Naive thymus-derived CD4-positive, alpha-beta T cell (primary cell): ENCODE data around the gene ATP2B2. TPM values are rescaled to one million over a fixed set of nuclear protein-coding genes. Genes with fewer than 3 reads are reported as not detected.

ENCODE experiments used
- ATAC-seq: fragments of 150-1000 bp; cut with Tn5 transposase; 2 replicates; pipeline ENCODE4 v1.10.0; 2021; ENCODE audit warnings: mild to moderate bottlenecking, moderate library complexity
- CTCF ChIA-PET: fragments of 350-600 bp; sonication (Branson Sonifier 250); formaldehyde crosslinking; loops from one replicate; lab custom pipeline; 2021; ENCODE audit warnings: antibody characterized with exemption; lab: Charles Lee
- POLR2A ChIA-PET: fragments of 350-600 bp; sonication (Branson Sonifier 250); formaldehyde crosslinking; loops from one replicate; lab custom pipeline; 2021; ENCODE audit warnings: antibody characterized with exemption, inconsistent platforms; lab: Charles Lee
- DNase-seq, 9 donors: peaks; one replicate each; pipeline versions ENCODE4 v3.0.0 to v3.0.0-alpha.2; 2020 to 2022; ENCODE audit warnings: mixed read lengths in 1 of 9
- H3K27ac ChIP-seq: one replicate; pipeline ENCODE4 v1.7.0; 2013; ENCODE audit warnings: mild to moderate bottlenecking, low read depth, low read length, moderate library complexity
- H3K27me3 ChIP-seq, 2 donors: one replicate each; pipeline ENCODE4 v1.7.0; 2013; ENCODE audit warnings: low read length in 2 of 2, mild to moderate bottlenecking in 2 of 2, moderate library complexity in 2 of 2; ENCODE audit not compliant: control insufficient read depth in 2 of 2, insufficient read depth in 2 of 2
- H3K36me3 ChIP-seq, 3 experiments: 1 replicate in 2 of 3; 2 replicates in 1 of 3; pipeline ENCODE4 v1.7.0; 2013; ENCODE audit warnings: low read length in 3 of 3, mild to moderate bottlenecking in 3 of 3, moderate library complexity in 1 of 3; ENCODE audit not compliant: insufficient read depth in 3 of 3, control insufficient read depth in 2 of 3
- H3K4me1 ChIP-seq, 2 donors: one replicate each; pipeline ENCODE4 v1.7.0; 2013; ENCODE audit warnings: low read length in 2 of 2, mild to moderate bottlenecking in 2 of 2, moderate library complexity in 1 of 2; ENCODE audit not compliant: control insufficient read depth in 2 of 2, insufficient read depth in 2 of 2
- H3K4me3 ChIP-seq: 2 replicates; pipeline ENCODE4 v1.7.0; 2013; ENCODE audit warnings: mild to moderate bottlenecking, low read length
- H3K9me3 ChIP-seq, 3 experiments: 1 replicate in 2 of 3; 2 replicates in 1 of 3; pipeline ENCODE4 v1.7.0; 2013; ENCODE audit warnings: low read length in 3 of 3; ENCODE audit not compliant: control insufficient read depth in 2 of 3
- H3K27ac Mint-ChIP-seq, 9 donors: one replicate each; pipeline ENCODE4 v1.8.0; 2020 to 2022; ENCODE audit warnings: mixed read lengths in 9 of 9, mild to moderate bottlenecking in 8 of 9, moderate library complexity in 5 of 9, inconsistent platforms in 2 of 9
- H3K27me3 Mint-ChIP-seq, 5 donors: one replicate each; pipeline ENCODE4 v1.8.0; 2021 to 2022; ENCODE audit warnings: mixed read lengths in 5 of 5, mild to moderate bottlenecking in 1 of 5
- H3K36me3 Mint-ChIP-seq, 5 donors: one replicate each; pipeline ENCODE4 v1.8.0; 2020 to 2022; ENCODE audit warnings: mixed read lengths in 5 of 5, mild to moderate bottlenecking in 3 of 5, inconsistent platforms in 1 of 5
- H3K4me1 Mint-ChIP-seq, 7 donors: one replicate each; pipeline ENCODE4 v1.8.0; 2020 to 2022; ENCODE audit warnings: mixed read lengths in 7 of 7, mild to moderate bottlenecking in 3 of 7, inconsistent platforms in 1 of 7
- H3K4me3 Mint-ChIP-seq, 10 donors: one replicate each; pipeline ENCODE4 v1.8.0; 2020 to 2022; ENCODE audit warnings: mild to moderate bottlenecking in 10 of 10, mixed read lengths in 10 of 10, moderate library complexity in 6 of 10, inconsistent platforms in 2 of 10
- H3K9me3 Mint-ChIP-seq, 11 donors: one replicate each; pipeline ENCODE4 v1.8.0; 2020 to 2022; ENCODE audit warnings: mixed read lengths in 11 of 11, mild to moderate bottlenecking in 4 of 11, inconsistent platforms in 1 of 11, moderate library complexity in 1 of 11
- intact Hi-C, 2 donors: fragments of 100-400 bp; cut with micrococcal nuclease; formaldehyde crosslinking; loops; one replicate each; pipeline ENCODE4 v1.15.1; 2023
- polyA plus RNA-seq, 2 donors: library from polyadenylated mRNA; unstranded; fragments of 300-500 nt; fragmentation: Illumina TruSeq; gene quantifications; one replicate each; pipeline ENCODE4 v1.2.3, GENCODE V29; 2021
- total RNA-seq, 6 experiments: library from RNA in 5 of 6; stranded (reverse) in 5 of 6; gene quantifications; 1 replicate in 5 of 6; 2 replicates in 1 of 6; pipeline ENCODE4 v1.2.3 and lab custom pipeline; 2021 to 2026

The ATP2B2 gene
- total and polyA plus RNA-seq, 7 experiments from 2014 or later: not detected

DNA sequence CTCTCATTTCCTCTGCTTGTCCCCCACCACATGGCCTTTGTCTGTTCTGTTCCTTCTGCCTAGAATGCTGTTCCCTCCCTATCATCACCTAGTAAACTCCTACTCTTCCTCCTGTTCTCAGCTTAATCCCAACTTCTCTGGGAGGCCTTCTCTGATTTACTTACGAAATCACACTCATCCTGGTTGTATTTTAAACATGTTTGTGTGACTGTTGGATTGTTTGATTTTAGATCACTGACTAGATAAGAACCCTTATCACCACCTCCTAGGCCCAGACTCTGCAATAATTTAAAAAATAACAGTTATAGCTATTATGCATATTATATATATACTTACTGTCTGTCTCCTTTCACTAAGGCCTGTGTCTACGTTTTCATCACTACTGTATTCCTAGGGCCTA, 26.1 kb downstream of the ATP2B2 start:
- DNase-seq (no peak), ATAC-seq (no peak)
- no peaks in the 10 kb centered on the region for H3K27me3 ChIP-seq
- no peaks in the 10 kb centered on the region for H3K36me3 ChIP-seq
- ChIA-PET POLR2A (no interaction called here), CTCF (no interaction called here)
- H3K27me3 Mint-ChIP-seq: peaks cover 0 to 2% (median 0%) of the 10 kb centered on the region in 5 donors
- H3K4me3 ChIP-seq: no peak overlapping the region
- H3K27ac ChIP-seq: no peak overlapping the region
- intact Hi-C loops: no loop called here
- peaks cover 0 to 6% (median 0%) of the 10 kb centered on the region in 5 donors for H3K36me3 Mint-ChIP-seq
- no peak overlapping the region for H3K27ac Mint-ChIP-seq
- H3K9me3 Mint-ChIP-seq: peaks cover 0 to 11% (median 4%) of the 10 kb centered on the region in 11 donors
- H3K4me3 Mint-ChIP-seq: no peak overlapping the region
- H3K4me1 Mint-ChIP-seq: no peaks in the 10 kb centered on the region
- H3K9me3 ChIP-seq: no peaks in the 10 kb centered on the region
- H3K4me1 ChIP-seq: no peaks in the 10 kb centered on the region

DNA sequence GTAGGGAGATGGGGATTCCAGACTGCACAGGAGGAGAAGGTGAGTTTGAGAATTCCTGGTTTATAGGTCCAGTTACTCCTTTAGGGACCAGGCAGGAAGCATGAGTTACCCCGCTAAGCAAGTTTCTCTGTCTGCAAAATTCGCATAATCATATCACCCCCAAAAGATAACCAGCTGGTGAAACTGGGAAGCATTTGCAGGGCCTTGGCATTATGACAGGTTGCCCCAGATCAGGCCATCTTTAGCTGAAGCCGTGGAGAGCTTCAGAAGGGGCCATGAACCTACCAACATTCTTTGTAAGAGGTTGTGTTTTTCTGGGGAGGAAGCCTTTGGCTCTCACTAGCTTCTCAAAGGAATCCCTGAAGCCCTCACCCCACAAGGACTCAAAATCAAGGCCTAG, 29.4 kb downstream of the ATP2B2 start:
- H3K36me3 ChIP-seq: no peaks in the 10 kb centered on the region
- ATAC-seq (no peak), DNase-seq (no peak)
- no peaks in the 10 kb centered on the region for H3K9me3 ChIP-seq
- no peak overlapping the region for H3K4me3 ChIP-seq
- intact Hi-C loops: no loop called here
- H3K27me3 ChIP-seq: no peaks in the 10 kb centered on the region
- Mint-ChIP-seq H3K9me3 (peaks cover 0 to 11% (median 5%) of the 10 kb centered on the region in 11 donors), H3K4me3 (no peak overlapping the region), H3K27ac (no peak overlapping the region), H3K36me3 (peaks cover 0 to 6% (median 0%) of the 10 kb centered on the region in 5 donors), H3K4me1 (peaks cover 0 to 5% (median 0%) of the 10 kb centered on the region in 7 donors), H3K27me3 (peaks cover 9 to 21% (median 11%) of the 10 kb centered on the region in 5 donors)
- CTCF ChIA-PET: no interaction called here
- H3K4me1 ChIP-seq: no peaks in the 10 kb centered on the region
- POLR2A ChIA-PET: no interaction called here
- no peak overlapping the region for H3K27ac ChIP-seq

DNA sequence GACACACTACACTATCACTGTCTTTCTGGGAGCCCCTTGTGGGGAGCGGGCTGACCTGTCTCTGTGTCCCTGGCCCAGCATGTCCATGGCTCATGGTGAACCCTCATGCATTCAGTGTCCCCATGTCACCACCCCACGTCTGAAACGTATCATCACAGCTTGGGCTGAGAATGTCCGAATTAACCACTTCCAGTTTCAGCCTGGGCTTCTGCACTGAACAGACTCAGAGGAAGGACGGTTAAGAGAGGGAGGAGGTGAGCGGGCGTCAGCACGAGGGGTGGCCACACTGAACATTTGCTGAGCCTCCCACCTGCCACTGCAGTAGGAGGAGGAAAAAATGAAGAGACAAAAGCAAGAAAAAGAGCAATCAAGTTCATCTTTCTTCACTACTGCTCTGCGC, 30.5 kb downstream of the ATP2B2 start:
- H3K36me3 Mint-ChIP-seq: peaks cover 0 to 6% (median 0%) of the 10 kb centered on the region in 5 donors
- H3K9me3 ChIP-seq: no peaks in the 10 kb centered on the region
- intact Hi-C loops: no loop called here

DNA sequence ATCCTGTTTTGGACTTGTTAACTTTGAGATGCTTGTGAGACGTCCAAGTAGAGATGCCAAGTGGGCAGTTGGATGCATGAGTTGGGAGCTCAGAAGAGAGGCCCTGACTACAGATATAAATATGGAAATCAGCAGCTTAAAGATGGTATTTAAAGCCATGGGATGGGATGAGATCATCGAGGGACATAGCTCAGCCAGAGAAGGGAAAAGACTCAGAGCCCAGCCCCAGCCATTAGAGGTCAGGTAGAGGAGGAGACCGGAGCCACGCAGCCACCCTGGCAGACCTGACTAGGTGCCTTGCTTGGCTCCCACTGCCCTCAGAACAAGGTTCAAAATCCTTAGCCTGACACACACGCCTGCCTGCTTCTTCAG, 31.1 kb downstream of the ATP2B2 start:
- no peaks in the 10 kb centered on the region for H3K4me1 ChIP-seq
- H3K4me3 Mint-ChIP-seq: no peak overlapping the region
- intact Hi-C loops: no loop called here
- CTCF ChIA-PET: no interaction called here
- H3K36me3 Mint-ChIP-seq: peaks cover 0 to 6% (median 0%) of the 10 kb centered on the region in 5 donors
- no peaks in the 10 kb centered on the region for H3K36me3 ChIP-seq
- peaks cover 0 to 3% of the 10 kb centered on the region in 2 donors for H3K27me3 ChIP-seq
- H3K4me1 Mint-ChIP-seq: peaks cover 0 to 5% (median 0%) of the 10 kb centered on the region in 7 donors
- peaks cover 9 to 31% (median 24%) of the 10 kb centered on the region in 5 donors for H3K27me3 Mint-ChIP-seq
- peaks cover 0 to 10% (median 5%) of the 10 kb centered on the region in 11 donors for H3K9me3 Mint-ChIP-seq
- no peak for DNase-seq
- no peaks in the 10 kb centered on the region for H3K9me3 ChIP-seq
- no peak overlapping the region for H3K4me3 ChIP-seq
- POLR2A ChIA-PET: no interaction called here
- H3K27ac Mint-ChIP-seq: no peak overlapping the region
- no peak for ATAC-seq
- no peak overlapping the region for H3K27ac ChIP-seq

More for the DNA sequence above, 30.5 kb downstream of the ATP2B2 start:
- H3K27me3 ChIP-seq: peaks cover 0 to 2% of the 10 kb centered on the region in 2 donors
- no peak overlapping the region for H3K4me3 ChIP-seq
- H3K36me3 ChIP-seq: no peaks in the 10 kb centered on the region
- H3K27ac Mint-ChIP-seq: no peak overlapping the region
- no peak overlapping the region for H3K4me3 Mint-ChIP-seq
- CTCF ChIA-PET: no interaction called here
- POLR2A ChIA-PET: no interaction called here
- H3K27ac ChIP-seq: no peak overlapping the region
- H3K27me3 Mint-ChIP-seq: peaks cover 9 to 28% (median 18%) of the 10 kb centered on the region in 5 donors
- ATAC-seq (no peak), DNase-seq (no peak)
- no peaks in the 10 kb centered on the region for H3K4me1 ChIP-seq
- H3K4me1 Mint-ChIP-seq: peaks cover 0 to 5% (median 0%) of the 10 kb centered on the region in 7 donors
- H3K9me3 Mint-ChIP-seq: peaks cover 0 to 11% (median 5%) of the 10 kb centered on the region in 11 donors

DNA sequence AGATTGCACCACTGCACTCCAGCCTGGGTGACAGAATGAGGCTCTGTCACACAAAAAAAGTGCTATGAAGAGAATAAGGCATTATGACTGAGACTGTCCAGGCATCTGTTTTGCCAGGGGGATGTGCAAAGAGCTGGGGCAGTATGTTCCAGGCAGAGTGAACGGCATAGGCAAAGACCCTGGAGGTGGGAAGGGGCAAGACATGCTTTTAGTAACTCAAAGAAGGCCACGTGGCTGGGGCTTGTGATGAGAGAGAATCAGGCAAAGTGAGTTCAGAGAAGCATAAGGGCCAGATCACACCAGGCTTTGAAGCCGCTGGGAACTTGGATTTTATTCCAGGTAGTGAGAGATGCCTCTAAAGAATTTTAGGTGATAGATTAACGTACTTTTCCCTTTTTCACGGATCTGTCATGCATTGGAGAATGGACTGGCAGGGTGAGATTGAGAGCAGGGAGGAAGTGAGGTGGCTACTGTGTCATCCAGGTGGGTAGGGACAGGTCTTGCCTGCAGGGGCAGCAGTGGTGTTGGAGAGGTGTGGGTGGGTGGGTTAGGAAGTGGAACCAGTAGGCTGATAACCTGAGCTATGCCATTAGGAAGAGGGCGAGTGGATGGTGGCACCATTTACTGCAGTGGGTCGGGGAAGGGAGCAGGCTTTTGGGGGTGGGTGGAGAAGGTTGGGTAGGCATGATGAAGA, 31.7 kb downstream of the ATP2B2 start:
- intact Hi-C loops: no loop called here
- Mint-ChIP-seq H3K4me3 (no peak overlapping the region), H3K36me3 (peaks cover 0 to 5% (median 0%) of the 10 kb centered on the region in 5 donors), H3K27me3 (peaks cover 9 to 34% (median 25%) of the 10 kb centered on the region in 5 donors), H3K27ac (no peak overlapping the region), H3K9me3 (peaks cover 0 to 7% (median 4%) of the 10 kb centered on the region in 11 donors), H3K4me1 (peaks cover 0 to 5% (median 0%) of the 10 kb centered on the region in 7 donors)
- no peaks in the 10 kb centered on the region for H3K4me1 ChIP-seq
- DNase-seq: no peak
- peaks cover 0 to 3% of the 10 kb centered on the region in 2 donors for H3K27me3 ChIP-seq
- no peak for ATAC-seq
- no peak overlapping the region for H3K4me3 ChIP-seq
- H3K9me3 ChIP-seq: no peaks in the 10 kb centered on the region
- no peak overlapping the region for H3K27ac ChIP-seq
- POLR2A ChIA-PET: no interaction called here
- no peaks in the 10 kb centered on the region for H3K36me3 ChIP-seq
- CTCF ChIA-PET: no interaction called here

DNA sequence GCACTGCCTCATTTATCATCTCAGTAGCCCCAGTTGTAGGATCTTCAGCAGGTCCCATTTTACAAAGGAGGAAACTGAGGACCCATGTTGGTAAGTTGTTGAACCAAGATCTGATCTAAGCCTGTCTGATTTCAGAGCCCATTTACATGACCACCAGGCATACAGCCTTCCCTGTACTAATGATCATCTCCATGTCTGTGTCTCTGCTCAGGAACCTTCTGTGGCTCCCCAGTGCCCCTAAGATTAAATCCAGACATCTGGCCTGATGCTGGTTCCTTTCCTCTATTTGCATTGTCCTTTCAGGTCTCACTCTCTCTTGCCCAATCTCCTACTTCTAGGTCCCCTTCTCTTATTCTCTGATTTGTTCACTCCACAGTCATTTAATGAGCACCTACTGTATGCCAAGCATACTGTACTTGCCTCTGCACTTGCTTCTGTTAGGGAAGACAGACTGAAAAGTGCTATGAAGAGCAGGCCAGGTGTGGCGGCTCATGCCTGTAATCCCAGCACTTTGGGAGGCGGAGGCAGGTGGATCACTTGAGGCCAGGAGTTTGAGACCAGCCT, 32.4 kb downstream of the ATP2B2 start:
- intact Hi-C loops: no loop called here
- peaks cover 9 to 40% (median 25%) of the 10 kb centered on the region in 5 donors for H3K27me3 Mint-ChIP-seq
- H3K4me1 ChIP-seq: no peaks in the 10 kb centered on the region
- no peak overlapping the region for H3K27ac Mint-ChIP-seq
- H3K4me3 ChIP-seq: no peak overlapping the region
- peak overlapping the region in 1 of 10 donors; percentile 17 for H3K4me3 Mint-ChIP-seq
- no peak for ATAC-seq
- peaks cover 0 to 3% of the 10 kb centered on the region in 2 donors for H3K27me3 ChIP-seq
- H3K9me3 ChIP-seq: no peaks in the 10 kb centered on the region
- peaks cover 0 to 5% (median 0%) of the 10 kb centered on the region in 7 donors for H3K4me1 Mint-ChIP-seq
- DNase-seq: no peak
- CTCF ChIA-PET: no interaction called here
- no peak overlapping the region for H3K27ac ChIP-seq
- no peaks in the 10 kb centered on the region for H3K36me3 Mint-ChIP-seq
- H3K36me3 ChIP-seq: no peaks in the 10 kb centered on the region
- POLR2A ChIA-PET: no interaction called here
- H3K9me3 Mint-ChIP-seq: peaks cover 0 to 2% (median 0%) of the 10 kb centered on the region in 11 donors
